NCI-H2107 (cell line): ENCODE measurements around the gene SERPING1.

ENCODE experiments used
- DNase-seq: peaks from one replicate; lab custom pipeline; 2025; lab: John Stamatoyannopoulos, UW

The SERPING1 gene

DNA sequence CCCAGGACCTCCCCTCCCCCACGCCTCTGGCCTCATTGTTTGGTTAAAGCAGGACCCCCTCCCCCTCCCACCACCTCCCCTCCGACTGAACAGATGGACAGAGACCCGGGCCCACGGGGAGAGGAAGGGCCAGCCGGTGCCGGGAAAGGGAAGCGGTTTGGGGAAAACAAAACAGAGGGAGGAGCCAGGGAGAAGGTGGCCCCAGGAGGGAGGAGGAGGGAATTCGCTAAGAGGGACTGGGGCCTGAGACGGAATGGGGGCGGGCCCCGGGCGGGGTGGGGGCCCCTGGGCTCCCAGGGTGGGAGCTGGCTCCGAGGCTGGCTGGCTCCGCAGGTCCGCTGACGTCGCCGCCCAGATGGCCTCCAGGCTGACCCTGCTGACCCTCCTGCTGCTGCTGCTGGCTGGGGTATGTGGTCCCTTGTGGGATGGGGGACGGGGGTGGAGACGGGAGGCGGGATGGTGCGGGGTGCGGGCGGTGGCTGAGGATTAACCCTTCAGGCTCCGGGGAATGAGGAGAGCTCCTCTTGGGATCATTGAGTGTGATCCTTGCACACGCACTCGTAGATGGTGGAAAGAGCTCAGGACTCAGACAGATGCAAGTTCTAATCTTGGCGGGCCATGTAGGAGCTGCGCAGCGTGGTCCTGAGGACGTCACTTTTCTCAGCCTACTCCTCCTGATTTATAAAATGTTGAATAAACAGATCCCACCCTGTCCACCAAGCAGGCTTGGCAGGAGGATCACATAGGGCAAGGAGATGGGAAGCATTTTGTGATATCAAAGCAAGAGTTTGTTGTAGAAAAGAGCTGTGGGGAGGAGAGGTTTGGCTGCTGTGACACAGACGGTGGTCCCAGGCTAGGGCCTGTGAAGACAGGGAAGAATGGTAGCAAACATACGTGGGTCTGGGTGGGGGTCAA lies 688 bp downstream of the SERPING1 start:
- no peak for DNase-seq

DNA sequence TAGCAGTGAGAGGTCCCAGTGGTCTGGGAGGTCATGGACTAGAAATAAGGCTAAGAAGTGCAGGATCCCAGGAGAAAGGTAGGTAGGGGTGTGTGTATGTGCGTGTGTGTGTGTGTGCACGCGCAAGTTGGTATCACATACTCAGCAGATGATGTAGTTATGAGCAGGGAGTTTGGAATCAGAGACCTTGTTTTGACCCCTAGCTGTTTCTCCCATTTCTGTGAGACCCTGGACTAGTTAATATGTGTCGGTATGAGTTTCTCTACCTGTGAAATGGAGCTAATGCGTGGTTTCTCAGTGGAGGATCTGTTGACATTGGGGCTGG lies 1.3 kb downstream of the SERPING1 start:
- DNase-seq = no peak

DNA sequence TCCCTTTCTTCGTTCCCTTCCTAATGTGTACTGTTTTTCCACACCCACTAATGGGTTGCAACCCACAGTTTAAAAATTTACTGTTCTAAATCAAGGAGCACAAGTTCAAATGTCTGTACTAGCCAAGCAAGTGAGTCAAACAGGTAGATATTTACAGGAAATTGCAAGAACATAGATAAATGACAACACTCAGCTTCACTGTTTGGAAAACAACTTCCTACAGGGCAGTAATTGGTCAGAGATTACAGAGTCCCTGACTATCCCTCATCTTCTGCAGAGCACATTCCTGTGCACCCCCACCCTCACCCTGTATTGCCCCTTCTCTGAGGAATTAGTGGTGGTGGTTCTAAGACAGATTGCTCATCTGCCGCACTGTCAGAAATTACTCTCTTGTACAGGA lies 1.9 kb downstream of the SERPING1 start:
- no peak for DNase-seq

DNA sequence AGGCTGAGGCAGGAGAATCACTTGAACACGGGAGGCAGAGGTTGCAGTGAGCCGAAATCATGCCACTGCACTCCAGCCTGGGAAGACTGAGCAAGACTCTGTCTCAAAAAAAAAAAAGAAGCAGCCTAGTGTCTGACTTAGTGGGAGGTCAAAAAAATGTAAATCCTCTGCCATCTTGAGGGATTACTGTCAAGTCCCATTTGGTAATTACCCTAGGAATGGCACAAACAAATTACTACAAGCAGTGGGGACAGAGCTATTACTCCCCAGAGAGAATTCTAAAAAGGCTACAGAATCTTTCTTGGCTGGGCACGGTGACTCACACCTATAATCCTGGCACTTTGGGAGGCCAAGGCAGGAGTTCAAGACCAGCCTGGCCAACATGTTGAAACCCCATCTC lies 3.8 kb downstream of the SERPING1 start:
- DNase-seq = no peak

DNA sequence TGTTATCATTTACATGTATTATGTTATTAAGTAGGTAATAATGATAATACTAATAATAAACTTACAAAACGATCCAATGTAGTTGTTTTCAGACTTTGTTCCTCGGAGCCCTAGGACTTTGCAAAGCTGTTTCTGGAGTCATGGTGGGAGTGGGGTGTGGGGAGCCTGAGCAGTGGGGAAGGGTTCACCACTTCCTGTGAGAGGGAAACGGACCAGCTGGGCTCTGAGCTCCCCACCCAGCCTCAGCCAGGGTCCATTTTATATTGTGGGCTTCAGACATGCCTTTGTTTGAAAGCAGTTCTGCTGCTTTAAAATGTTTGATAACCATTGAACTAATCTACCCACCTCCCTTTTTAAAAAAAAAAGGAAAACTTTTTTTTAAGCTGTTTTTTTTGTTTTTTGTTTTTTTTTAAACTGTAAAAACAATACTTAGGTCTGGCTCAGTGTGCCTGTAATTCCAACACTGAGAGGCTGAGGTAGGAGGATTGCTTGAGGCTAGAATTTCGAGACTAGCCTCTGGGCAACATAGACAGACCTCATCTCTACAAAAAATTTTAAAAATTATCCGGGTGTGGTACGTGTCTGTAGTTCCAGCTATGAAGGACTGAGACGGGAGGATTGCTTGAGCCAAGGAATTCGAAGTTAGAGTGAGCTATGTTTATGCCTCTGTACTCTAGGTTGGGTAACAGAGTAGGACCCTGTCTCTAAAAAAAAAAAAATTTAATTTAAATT lies 7.0 kb downstream of the SERPING1 start:
- DNase-seq = no peak

DNA sequence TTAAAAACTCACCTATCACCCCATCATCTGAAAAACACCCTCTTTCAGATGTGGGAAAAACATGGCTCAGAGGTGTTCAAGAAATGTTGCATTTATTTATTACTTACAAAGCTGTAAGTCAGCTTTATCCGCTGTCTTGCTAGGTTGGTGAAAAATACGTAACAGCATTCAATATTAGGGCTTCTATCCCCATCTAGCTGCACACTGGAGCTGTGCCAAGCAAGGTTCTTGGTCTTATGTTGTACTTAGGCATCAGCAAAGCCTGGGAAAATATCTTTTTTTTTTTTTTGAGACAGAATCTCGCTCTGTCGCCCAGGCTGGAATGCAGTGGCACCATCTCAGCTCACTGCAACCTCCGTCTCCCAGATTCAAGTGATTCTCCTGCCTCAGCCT lies 7.5 kb downstream of the SERPING1 start:
- no peak for DNase-seq

DNA sequence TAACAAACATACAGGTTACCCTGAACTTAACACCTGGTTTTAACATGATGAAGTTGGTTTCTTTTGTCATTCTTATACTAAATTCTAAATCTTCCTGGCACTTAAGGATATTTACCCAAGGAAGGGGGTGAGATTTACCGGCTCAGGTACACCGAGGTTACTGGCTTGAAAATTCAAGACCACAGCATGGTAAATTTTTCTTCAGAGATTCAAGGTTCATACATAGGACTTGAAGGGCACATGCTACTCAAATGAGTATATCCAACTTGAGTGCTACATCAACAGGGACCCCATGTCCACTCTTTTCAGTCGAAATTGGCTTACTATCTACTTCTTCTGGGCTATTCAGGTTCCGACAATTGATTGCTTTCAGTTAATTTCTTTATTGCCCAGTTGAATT lies 12.7 kb downstream of the SERPING1 start:
- no peak for DNase-seq

DNA sequence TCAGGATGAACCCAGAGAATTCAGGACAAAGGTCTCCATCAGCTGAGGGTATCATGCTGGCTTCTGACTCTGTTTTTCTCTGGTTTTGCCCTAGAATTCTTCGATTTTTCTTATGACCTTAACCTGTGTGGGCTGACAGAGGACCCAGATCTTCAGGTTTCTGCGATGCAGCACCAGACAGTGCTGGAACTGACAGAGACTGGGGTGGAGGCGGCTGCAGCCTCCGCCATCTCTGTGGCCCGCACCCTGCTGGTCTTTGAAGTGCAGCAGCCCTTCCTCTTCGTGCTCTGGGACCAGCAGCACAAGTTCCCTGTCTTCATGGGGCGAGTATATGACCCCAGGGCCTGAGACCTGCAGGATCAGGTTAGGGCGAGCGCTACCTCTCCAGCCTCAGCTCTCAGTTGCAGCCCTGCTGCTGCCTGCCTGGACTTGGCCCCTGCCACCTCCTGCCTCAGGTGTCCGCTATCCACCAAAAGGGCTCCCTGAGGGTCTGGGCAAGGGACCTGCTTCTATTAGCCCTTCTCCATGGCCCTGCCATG lies 16.8 kb downstream of the SERPING1 start:
- DNase-seq = no peak

DNA sequence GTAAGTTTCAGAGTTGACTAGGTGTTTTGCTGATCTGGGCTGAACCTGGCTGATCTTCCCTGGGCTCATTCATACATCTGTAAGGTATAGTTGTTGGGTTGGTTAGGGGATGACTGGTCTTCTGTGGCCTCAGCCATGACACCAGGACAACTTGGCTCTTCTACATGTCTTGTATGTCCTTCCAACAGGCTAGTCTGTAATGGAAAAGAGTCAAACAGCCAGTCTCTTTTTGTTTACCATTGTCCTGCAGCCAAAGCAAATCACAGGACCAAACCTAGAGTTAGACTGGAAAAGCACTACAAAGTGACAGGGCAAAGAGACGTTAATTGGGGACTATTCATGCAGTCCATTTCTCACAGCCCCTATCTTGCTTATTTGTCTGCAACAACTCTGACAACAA lies 17.8 kb downstream of the SERPING1 start:
- no peak for DNase-seq

DNA sequence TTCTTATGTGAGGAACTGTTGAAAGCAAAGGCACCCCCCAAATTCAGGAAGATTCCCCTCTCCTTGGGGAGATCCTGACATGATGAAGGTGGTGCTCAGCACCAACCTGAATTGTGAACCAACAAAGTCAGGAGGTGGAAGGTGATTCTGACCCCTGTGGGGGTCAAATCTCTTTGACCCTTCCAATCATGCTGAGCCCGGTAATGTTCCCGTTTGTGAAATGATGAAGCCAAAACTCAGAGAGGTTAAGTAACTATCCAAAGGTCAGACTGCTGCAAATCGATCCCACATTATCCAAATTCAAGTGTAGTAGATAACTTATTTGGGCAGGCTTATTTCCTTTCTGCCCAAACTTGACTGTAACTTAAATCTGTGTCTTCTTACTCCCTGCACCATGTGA lies 19.1 kb downstream of the SERPING1 start:
- no peak for DNase-seq

DNA sequence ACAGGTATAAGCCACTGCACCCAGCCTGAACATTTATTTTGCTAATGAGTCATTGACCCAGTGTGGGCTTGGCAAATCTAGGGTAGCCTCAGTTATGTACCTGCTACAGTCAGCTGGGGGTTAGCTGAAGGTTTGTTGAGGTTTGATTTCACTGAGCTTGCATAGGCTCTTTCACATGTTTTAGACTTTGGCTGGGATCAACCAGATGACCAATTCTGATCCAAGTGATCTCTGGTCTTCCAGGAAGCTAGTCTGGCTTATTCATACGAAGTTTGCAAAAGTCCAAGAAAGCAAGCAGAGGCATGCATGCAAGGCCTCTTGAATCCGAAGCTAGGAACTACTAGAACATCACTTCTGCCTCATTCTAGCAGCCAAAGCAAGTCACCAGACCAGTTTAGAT lies 21.0 kb downstream of the SERPING1 start:
- no peak for DNase-seq

DNA sequence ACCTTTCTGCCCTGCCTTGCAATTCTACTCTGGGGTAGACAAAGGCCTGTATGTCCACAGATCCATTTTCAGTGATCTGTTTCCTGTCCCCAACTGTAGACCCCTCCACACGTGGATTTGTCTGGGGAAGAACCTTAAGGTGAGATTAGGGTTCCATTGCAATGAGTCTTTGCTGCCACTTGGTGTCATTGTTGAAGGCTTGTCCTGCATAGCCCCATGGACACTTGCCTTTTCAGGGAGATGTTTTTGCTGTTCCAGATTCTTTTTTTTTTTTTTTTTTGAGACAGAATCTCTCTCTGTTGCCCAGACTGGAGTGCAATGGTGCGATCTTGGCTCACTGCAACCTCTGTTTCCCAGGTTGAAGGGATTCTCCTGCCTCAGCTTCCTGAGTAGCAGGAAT lies 21.8 kb downstream of the SERPING1 start:
- no peak for DNase-seq

DNA sequence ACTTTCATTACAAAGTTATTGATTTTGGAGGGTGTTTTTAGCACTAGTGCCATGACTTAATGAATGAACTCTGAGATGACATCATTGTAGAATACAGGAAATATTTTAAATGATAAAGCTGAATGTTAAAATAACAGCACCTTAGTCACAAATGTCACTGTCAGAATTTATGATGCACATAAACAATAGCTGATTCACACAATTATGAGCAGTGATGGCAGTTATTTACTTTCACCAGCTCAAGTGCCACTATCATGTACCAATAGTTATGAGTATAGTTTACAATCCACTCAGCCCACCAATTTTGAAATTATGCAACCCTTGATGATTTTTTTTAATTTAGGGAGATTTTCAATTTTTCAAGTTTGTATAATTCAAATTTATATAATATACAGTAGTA lies 23.0 kb downstream of the SERPING1 start:
- DNase-seq = no peak

DNA sequence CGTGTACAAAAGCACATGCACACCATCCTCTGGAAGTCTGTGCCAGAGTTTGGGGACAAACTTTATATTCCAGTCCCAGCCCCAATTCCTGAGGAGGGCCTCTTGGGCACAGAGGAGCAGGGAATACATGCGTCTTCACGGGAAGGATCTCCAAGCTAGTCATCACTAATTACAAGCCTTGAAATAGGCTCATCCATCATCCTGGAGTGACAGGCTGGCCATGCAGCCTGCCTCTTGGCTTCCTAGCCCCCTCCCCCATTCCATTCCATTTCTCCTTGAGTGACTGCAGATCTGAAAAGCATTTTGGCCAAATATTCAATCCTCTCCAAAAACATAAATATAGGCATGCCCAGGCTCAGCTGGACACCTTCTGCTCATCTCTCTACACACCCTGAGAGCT lies 24.8 kb downstream of the SERPING1 start:
- no peak for DNase-seq

DNA sequence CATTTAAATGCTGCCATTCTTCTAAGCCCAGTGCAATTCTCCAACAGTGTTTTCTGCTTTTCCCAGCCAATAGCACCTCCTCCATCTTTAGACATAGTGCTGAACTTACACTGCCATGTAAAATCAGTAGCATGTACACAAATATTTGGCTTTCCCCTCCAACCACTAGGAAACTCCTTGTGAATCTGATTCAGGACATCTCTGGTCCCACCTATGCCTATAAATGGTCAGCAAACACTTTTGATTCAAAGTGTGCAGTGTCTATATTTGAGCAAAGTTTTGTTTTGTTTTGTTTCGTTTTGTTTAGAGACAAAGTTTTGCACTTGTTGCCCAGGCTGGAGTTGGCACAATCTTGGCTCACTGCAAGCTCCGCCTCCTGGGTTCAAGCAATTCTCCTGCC lies 27.4 kb downstream of the SERPING1 start:
- no peak for DNase-seq

DNA sequence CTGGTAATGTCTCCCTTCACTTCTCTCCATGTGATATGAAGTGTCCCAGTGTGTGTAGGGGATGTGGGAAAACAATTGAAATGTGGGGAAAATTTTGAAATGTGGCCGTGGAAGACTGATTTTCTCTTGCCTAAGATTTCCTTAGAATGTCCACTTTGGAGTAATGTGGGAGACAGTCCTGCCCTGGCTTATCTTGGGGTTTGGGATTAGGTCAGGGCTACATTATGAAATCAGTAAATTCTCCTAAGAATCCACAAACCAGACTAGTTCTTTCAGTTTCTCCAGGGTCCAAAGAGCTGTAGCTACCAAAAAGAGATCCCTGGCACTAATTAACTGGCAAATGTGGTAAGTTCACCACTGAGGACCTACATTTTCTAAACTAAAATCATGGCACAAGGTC lies 29.4 kb downstream of the SERPING1 start:
- DNase-seq = no peak

DNA sequence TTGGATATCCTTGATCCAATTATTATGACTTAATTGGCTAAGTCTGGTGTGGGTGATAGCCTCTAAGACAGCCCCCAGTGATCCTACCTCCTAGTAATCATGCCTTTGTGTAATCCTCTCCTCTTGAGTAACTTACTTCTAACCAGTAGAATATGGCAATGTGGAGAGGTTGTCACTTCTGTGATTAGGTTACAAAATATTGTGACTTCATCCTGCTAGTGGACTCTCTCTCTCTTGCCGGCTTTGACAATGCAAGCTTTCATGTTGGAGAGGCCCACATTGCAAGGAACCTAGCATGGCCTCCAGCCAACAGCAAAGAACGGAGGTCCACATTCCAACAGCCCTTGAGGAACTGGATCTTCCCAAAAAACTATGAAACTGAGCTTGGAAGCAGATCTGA lies 32.7 kb downstream of the SERPING1 start:
- DNase-seq = no peak

DNA sequence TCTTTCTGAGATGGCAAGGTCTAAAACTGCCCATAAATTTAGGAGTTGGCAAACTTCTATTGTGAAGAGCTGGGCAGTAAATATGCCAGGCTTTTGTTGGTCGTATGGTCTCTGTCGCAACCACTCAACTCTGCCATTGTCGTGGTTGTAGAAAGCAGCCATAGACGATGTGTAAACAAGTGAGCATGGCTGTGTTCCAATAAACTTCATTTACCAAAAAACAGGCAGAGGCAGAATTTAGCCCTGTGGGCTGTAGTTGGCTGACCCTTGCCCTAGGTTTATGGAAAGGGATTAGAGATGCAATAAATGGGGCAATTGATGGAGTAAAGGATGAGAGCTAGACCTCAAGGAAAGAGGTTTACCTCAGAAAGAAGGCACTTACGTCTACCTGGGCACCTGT lies 34.6 kb downstream of the SERPING1 start:
- DNase-seq = no peak

DNA sequence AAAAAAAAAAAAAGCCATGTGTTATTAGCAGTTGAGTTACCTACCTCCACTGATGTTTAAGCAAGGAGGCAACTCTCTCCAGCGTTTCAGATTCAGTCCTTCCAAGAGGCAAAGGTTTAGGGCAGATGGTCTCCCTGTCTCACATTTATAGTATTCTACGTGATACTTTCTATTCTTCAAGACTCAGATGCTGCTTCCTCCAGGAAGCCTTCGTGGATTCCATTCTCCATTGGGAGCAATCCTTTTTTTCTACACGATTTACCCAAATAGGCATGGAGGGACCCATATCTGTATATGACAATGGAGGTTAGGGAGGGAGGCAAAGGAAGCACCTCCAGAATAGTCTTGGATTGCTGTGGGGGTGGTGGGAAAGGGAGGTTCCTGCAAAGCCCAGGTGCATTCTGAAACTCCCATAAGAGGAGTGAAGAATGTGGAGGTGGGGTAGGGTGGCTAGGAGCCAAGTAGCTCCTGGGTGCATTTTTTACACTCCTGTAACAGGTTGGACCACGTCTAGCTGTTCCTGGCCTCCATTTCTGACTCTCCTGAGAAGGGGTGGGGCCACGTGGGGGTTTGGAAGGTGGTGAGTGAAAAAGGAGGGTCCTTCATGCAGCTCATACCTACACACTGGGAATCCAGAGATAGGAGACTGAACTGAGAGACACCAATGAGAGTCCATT lies 36.0 kb downstream of the SERPING1 start:
- DNase-seq = no peak

DNA sequence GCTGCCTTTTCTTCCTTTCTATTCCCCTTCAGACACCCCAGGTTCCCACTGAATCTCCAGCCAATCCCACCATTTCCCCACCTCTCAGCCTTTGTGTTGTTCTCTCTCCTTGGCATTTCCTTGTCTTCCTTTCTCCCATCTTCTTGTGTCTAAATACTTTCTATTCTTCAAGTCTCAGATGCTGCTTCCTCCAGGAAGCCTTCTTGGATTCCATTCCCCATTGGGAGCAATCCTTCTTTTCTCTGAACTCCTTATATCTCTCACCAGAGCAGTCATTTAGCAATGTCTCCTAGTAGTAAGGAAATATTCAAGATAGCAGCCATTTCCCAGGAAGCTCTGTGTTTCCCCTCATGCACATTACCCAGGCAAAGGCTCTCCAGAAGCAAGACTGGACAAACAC lies 36.8 kb downstream of the SERPING1 start:
- no peak for DNase-seq

DNA sequence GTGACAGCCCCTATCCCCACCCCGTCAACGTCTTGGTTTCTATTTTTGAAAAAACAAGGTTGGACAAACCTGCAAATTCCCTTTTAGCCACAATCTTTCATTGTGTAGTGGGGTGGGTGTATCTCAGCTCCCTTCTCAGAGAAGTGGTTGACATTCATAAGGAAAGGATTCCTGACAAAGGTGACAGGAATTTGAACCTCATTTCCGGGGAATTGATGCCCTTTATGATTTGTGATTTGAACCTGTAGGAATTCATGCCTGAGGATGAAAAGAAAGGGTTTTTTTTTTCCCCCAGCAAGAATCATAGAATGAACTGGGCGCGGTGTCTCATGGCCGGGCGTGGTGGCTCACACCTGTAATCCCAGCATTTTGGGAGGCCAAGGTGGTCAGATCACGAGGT lies 37.8 kb downstream of the SERPING1 start:
- DNase-seq = no peak

DNA sequence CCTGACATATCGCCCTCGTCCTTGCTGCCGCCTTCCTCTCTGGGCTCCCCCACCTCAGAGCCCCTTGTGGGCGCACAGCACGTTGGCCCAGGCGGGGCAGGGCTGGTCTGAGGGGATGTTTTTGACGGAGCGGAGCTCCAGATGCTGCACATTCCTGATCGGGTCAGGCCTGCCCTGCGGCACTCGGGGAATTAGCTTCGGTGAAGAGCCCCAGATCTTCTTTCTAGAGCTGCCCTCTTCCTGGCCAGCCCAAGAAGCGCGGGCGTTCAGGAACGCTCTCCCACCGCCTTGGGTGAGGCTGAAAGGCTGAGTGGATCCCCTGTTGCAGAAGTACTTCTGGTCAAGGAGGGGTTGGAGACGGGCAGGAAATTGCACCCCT lies 40.1 kb downstream of the SERPING1 start:
- no peak for DNase-seq
